Measurements from ENCODE around the gene ATG2A.
A peak's percentile ranks its signal among the peaks of the same experiment; 100 is the strongest.

Gene ATG2A

DNA sequence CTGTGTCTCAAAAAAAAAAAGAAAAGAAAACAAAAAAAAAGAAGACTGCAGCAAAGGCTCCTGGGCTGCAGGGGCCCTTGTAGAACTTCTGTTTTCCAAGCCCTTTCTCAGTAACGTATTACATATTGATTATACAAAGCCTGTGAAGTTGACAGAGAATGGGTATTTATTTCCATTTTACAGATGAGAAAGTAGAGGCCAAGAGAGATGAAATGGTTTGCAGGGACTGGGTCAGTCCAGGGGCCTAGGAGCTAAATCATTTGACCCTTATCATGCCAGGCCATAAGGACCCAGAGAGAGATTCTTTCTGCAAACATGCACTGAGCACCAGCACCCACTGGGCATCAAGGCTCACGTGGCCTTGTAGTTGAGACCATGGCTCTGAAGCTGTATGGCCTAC, 11.9 kb upstream of the ATG2A start:
- TF ChIP-seq YY1 (IDR thresholded peaks at IDR 0.05; ENCODE audit: low read depth), result no peak
- TF ChIP-seq EGR1 (IDR thresholded peaks at IDR 0.05), result no peak
- TF ChIP-seq TCF12 (IDR thresholded peaks at IDR 0.05; ENCODE audit: low read depth), result no peak
- TF ChIP-seq, protein P1, sequence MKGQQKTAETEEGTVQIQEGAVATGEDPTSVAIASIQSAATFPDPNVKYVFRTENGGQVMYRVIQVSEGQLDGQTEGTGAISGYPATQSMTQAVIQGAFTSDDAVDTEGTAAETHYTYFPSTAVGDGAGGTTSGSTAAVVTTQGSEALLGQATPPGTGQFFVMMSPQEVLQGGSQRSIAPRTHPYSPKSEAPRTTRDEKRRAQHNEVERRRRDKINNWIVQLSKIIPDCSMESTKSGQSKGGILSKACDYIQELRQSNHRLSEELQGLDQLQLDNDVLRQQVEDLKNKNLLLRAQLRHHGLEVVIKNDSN (IDR thresholded peaks at IDR 0.05), result no peak

DNA sequence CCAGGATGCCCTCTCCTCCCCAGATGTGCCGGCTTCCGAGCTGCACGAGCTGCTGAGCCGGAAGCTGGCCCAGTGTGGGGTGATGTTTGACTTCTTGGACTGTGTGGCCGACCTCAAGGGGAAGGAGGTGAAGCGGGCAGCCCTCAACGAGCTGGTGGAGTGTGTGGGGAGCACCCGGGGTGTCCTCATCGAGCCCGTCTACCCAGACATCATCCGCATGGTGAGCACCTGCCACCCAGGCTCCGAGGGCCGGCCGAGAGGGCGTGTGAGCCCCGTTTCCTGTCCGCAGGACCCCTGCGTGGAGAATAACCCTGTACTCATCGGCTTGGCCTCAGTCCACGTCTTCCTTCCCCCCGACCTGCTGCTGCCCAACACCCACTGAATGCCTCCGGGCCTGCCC, 9.7 kb upstream of the ATG2A start:
- TF ChIP-seq, protein P1 (IDR thresholded peaks at IDR 0.05), result no peak
- TF ChIP-seq EGR1 (IDR thresholded peaks at IDR 0.05), result no peak

DNA sequence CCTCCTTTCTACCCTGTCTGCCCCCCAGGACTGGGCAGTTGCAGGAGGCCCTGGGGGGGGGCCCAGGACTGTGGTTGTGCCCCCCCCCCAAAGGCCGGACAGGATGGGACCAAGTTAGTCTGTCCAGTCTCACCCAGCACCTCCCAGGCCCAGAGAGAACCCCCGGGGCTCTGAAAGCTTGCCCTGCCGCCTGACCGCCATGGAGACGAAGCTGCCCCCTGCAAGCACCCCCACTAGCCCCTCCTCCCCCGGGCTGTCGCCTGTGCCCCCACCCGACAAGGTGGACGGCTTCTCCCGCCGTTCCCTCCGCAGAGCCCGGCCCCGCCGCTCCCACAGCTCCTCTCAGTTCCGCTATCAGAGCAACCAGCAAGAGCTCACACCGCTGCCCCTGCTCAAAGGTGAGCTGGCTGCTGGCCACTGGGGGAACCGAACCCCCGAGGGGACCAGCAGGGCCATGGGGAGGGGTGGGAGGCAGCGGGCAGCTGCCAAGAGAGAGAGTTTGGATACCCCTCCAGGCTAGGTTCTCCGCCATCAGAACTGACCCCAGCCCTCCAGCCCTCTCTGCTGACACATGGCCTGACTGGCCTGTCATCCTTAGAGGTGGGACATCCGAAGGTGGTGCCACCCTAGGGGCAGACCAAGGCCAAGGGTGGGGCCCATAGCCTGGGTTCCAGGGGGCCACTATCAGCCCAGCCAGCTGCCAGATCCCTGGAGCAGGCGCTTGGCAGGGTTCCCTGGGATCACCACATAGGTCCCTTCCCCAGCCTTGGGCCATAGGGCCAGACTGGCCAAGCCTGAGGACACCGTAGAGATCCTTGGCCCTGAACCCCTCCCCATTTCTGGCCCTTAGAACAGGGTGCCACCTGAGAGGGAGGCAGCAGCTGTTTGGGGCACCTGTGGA, 8.8 kb upstream of the ATG2A start:
- TF ChIP-seq ZBTB7A (IDR thresholded peaks at IDR 0.05; ENCODE audit: low read depth) (no peak), FOXM1 (IDR thresholded peaks at IDR 0.05; ENCODE audit: borderline replicate concordance, low read depth) (no peak), RAD21 (IDR thresholded peaks at IDR 0.05; ENCODE audit: low read depth) (no peak), EP300 (IDR thresholded peaks at IDR 0.05; ENCODE audit: borderline replicate concordance) (no peak)

DNA sequence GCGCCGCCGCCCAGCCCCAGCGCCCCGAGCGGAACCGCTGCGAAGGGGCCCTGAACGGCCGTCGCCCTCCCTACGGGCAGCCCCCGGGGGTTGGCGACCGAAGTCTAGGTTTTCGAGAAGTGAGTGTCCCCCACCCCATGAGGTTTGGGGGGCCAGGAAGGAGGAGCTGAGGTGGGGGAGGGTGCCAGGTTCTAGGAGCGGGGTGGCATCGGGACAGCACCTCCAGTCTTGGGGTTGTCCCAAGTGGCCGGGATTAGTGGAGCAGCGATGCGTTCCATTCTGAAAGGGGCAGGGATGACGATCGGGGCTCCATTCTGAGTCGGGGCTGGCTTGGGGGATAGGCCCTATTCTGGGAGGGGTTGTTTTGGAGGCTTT, 7.9 kb upstream of the ATG2A start:
- no peak for TF ChIP-seq TCF12 (IDR thresholded peaks at IDR 0.05; ENCODE audit: low read depth)
- peak; percentile 70 for TF ChIP-seq ZBTB7A (IDR thresholded peaks at IDR 0.05; ENCODE audit: low read depth)

DNA sequence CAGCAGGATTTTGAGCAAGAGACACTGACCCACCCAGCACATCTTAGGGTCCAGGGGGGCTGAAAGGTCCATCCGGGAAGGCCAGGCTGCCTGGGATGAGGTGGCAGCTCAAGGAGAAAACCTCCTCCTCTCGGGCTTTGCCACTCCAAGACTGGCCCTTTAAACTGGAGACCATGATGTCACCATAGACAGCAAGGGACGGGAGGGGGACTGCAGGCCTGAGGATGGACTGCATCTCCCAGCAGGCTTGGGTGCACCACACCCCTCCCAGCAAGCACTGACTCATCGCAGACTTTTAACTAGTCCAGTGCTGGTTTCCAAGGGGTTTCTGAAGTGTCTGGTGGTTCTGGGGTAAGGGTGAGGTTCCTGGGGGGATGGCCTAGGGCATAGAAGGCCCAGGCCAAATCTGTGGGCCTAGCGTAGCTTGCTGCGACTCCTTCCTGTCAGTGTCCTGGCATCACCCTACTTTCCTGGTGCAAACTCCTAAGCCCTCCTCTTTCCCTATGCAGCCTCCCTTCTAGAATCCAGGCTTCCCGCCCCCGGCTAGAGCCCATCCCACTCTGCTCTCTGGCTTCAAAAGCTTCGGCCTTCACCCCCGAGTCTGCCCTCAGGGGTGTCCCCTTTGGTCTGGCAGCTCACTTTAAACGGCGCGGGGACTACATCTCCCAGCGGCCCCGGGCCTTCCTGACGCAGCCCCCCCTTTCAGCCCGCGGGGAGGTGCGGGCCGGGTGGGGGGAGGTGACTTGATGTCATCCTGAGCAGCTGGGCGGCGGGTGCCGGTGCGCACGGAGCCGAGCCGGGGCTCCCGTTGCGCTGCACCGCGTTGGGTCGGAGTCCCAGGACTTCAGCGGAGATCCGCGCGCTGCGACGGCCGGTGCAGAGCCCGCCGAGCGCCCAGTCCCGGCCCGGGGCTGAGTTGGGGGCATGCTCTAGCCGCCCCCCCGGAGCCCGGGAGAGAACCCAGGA, 7.2 kb upstream of the ATG2A start, which contains the start of gene PPP2R5B:
PPP2R5B (plus strand) TSS at position 746 of the 966 bp plus-strand sequence. CDS start 1,046 bp downstream, outside the sequence.
- TF ChIP-seq RAD21 (IDR thresholded peaks at IDR 0.05; ENCODE audit: low read depth), result no peak
- TF ChIP-seq, protein P1 (IDR thresholded peaks at IDR 0.05), result peak; percentile 58; the same call in 1 of the 2 replicates
- peak; percentile 45 for TF ChIP-seq EP300 (IDR thresholded peaks at IDR 0.05; ENCODE audit: borderline replicate concordance)
- TF ChIP-seq TAF1 (IDR thresholded peaks at IDR 0.05; ENCODE audit: low read depth), result 0 out of 2 replicates have a peak, but pooled peaks have one; percentile 50
- TF ChIP-seq, protein P2, sequence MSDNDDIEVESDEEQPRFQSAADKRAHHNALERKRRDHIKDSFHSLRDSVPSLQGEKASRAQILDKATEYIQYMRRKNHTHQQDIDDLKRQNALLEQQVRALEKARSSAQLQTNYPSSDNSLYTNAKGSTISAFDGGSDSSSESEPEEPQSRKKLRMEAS (IDR thresholded peaks at IDR 0.05), result peak; percentile 63; the same call in 1 of the 2 replicates
- peak; percentile 24; the same call in 1 of the 2 replicates for TF ChIP-seq NFIC (IDR thresholded peaks at IDR 0.05)
- TF ChIP-seq, protein P3, sequence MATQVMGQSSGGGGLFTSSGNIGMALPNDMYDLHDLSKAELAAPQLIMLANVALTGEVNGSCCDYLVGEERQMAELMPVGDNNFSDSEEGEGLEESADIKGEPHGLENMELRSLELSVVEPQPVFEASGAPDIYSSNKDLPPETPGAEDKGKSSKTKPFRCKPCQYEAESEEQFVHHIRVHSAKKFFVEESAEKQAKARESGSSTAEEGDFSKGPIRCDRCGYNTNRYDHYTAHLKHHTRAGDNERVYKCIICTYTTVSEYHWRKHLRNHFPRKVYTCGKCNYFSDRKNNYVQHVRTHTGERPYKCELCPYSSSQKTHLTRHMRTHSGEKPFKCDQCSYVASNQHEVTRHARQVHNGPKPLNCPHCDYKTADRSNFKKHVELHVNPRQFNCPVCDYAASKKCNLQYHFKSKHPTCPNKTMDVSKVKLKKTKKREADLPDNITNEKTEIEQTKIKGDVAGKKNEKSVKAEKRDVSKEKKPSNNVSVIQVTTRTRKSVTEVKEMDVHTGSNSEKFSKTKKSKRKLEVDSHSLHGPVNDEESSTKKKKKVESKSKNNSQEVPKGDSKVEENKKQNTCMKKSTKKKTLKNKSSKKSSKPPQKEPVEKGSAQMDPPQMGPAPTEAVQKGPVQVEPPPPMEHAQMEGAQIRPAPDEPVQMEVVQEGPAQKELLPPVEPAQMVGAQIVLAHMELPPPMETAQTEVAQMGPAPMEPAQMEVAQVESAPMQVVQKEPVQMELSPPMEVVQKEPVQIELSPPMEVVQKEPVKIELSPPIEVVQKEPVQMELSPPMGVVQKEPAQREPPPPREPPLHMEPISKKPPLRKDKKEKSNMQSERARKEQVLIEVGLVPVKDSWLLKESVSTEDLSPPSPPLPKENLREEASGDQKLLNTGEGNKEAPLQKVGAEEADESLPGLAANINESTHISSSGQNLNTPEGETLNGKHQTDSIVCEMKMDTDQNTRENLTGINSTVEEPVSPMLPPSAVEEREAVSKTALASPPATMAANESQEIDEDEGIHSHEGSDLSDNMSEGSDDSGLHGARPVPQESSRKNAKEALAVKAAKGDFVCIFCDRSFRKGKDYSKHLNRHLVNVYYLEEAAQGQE (IDR thresholded peaks at IDR 0.05; ENCODE audit: low read depth), result no peak
- peak; percentile 73 for TF ChIP-seq TCF12 (IDR thresholded peaks at IDR 0.05; ENCODE audit: low read depth)
- peak; percentile 61 for TF ChIP-seq YY1 (IDR thresholded peaks at IDR 0.05; ENCODE audit: low read depth)
- no peak for TF ChIP-seq FOXM1 (IDR thresholded peaks at IDR 0.05; ENCODE audit: borderline replicate concordance, low read depth)
- peak; percentile 27; the same call in 1 of the 2 replicates for TF ChIP-seq TEAD4 (IDR thresholded peaks at IDR 0.05)
- TF ChIP-seq CREB1 (IDR thresholded peaks at IDR 0.05; ENCODE audit: low read depth), result peak; percentile 74
- no peak for TF ChIP-seq CEBPB (IDR thresholded peaks at IDR 0.05)
- TF ChIP-seq EGR1 (IDR thresholded peaks at IDR 0.05), result no peak

DNA sequence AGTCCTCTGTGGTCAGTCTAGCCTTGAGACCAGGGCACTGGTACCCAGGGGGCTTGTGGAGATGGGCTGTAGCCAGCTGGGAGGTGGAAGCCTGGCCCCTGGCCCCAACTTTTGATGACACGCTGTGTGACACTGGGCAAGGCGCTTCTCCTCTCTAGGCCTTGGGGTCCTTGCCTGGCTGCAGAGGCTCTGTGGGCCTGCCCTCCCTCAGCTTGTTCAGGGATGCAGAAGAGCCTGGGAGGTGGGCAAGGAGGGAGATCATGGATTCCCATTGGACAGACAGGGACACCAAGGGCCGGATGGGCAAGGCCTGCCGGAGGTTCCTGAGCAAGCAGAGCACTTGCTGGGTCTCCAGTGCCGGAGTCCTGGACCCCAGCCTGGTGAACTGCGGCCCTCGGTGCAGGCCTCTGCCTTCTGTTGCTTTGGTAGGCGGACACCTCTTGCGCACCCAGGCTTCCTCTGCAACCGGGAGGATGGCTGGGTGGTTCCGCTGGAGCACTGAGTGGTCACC, 6.2 kb upstream of the ATG2A start:
- TF ChIP-seq, protein P2 (IDR thresholded peaks at IDR 0.05), result no peak
- TF ChIP-seq YY1 (IDR thresholded peaks at IDR 0.05; ENCODE audit: low read depth) (no peak), EGR1 (IDR thresholded peaks at IDR 0.05) (no peak), CREB1 (IDR thresholded peaks at IDR 0.05; ENCODE audit: low read depth) (no peak), EP300 (IDR thresholded peaks at IDR 0.05; ENCODE audit: borderline replicate concordance) (no peak), CEBPB (IDR thresholded peaks at IDR 0.05) (no peak), ZBTB7A (IDR thresholded peaks at IDR 0.05; ENCODE audit: low read depth) (no peak), RAD21 (IDR thresholded peaks at IDR 0.05; ENCODE audit: low read depth) (no peak)

DNA sequence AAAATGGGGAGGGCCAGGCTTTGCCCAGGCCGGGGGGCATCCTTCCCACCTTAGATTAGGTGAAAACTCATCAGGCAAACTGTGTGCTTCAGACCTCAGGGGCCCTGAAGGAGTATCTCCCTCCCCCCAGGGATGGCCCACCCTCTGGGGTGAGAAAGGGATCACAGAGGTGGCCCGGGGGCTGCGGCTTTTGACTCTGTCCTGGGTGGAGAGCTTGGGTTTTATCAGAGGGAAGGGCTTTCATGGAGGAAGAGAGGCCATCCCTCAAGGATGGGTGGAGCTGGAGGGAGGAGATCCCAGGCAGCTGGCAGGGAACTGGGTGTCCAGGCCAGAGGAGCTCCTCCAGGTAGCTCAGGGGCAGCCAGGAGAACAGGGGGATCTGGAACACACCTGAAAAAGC, 4.4 kb upstream of the ATG2A start:
- TF ChIP-seq ZBTB7A (IDR thresholded peaks at IDR 0.05; ENCODE audit: low read depth), result no peak
- TF ChIP-seq YY1 (IDR thresholded peaks at IDR 0.05; ENCODE audit: low read depth), result no peak
- no peak for TF ChIP-seq TCF12 (IDR thresholded peaks at IDR 0.05; ENCODE audit: low read depth)

Data from Ishikawa (cell line).